ENCODE measurements around the gene HAPLN1. TPM values are rescaled to one million over a fixed set of nuclear protein-coding genes. Genes with fewer than 3 reads are reported as not detected.

Gene HAPLN1
- polyA plus RNA-seq, 2 of the 4 experiments (the other 2 are of a cell fraction), result not detected

- no peak overlapping the region for H3K4me3 ChIP-seq
- DNase-seq (ENCODE audit: low read depth in 1 of 2, low spot score in 1 of 2), result no peak
- no peak for ATAC-seq
- 0 out of 3 replicates have a peak, but pooled peaks cover 4% of the 10 kb centered on the region for H3K4me1 ChIP-seq
- 69% methylated on average over 7 of the region's 7 CpGs for WGBS (ENCODE audit: missing lambda C conversion rate)
- no peak for FAIRE-seq
- TF ChIP-seq SREBF2 (IDR thresholded peaks at IDR 0.05) (no peak), ZC3H11A (IDR thresholded peaks at IDR 0.05) (no peak), ATOH8 (CRISPR knock-in tag; IDR thresholded peaks at IDR 0.05; ENCODE audit: low read depth) (no peak), SMC3 (IDR thresholded peaks at IDR 0.05) (no peak), EP300 (IDR thresholded peaks at IDR 0.05) (no peak), TFCP2L1 (CRISPR knock-in tag; IDR thresholded peaks at IDR 0.05) (no peak), ZSCAN20 (CRISPR knock-in tag; IDR thresholded peaks at IDR 0.05) (no peak), HEYL (CRISPR knock-in tag; IDR thresholded peaks at IDR 0.05) (no peak), JUN (IDR thresholded peaks at IDR 0.05) (no peak), HOXA7 (CRISPR knock-in tag; IDR thresholded peaks at IDR 0.05) (no peak), RCOR1 (IDR thresholded peaks at IDR 0.05; ENCODE audit: low read depth, low read length) (no peak)
- CTCF ChIA-PET, result interaction anchor here (0.6 to 3.6 kb wide), 5 partner anchors 11 to 532 kb away, joined by 3 to 19 read pairs (median 5); no protein-coding TSS in a partner anchor
- H3K27ac ChIP-seq, result no peak overlapping the region
- H3K4me2 ChIP-seq, result peak overlapping the region; percentile 88; the same call in 1 of the 3 replicates
- POLR2A ChIA-PET, result no interaction called here
- H3K9me3 ChIP-seq, result no peaks in the 10 kb centered on the region
Observed at GRCh38 chr5:83723031-83723430, 2.4 kb upstream of the HAPLN1 start.

- Histone ChIP-seq H3K4me3 (peak overlapping the region; percentile 51), H3K27ac (peak overlapping the region; percentile 36 to 76; a peak in 4 of 6 replicates), H3K4me1 (0 out of 3 replicates have a peak, but pooled peaks cover 4% of the 10 kb centered on the region), H3K9me3 (no peaks in the 10 kb centered on the region), H3K4me2 (peak overlapping the region; percentile 88)
- WGBS (ENCODE audit: missing lambda C conversion rate), result 11% methylated on average over 35 of the region's 72 CpGs
- FAIRE-seq, result no peak
- POLR2A ChIA-PET, result no interaction called here
- ATAC-seq, result peak; percentile 94 to 96
- peak; percentile 64 to 67 for DNase-seq (ENCODE audit: low read depth in 1 of 2, low spot score in 1 of 2)
- TF ChIP-seq HES2 (IDR thresholded peaks at IDR 0.05) (no peak), CHD4 (IDR thresholded peaks at IDR 0.05; ENCODE audit: borderline replicate concordance) (no peak), RAD21 (conservative IDR thresholded peaks at IDR 0.05 in 1 of 2, IDR thresholded peaks at IDR 0.05 in 1 of 2) (peak; percentile 70 to 86), CTCF (IDR thresholded peaks at IDR 0.05) (peak; percentile 54), HOXB5 (CRISPR knock-in tag; IDR thresholded peaks at IDR 0.05) (no peak), SMC3 (IDR thresholded peaks at IDR 0.05) (peak; percentile 69), RFX5 (IDR thresholded peaks at IDR 0.05) (no peak), MAZ (IDR thresholded peaks at IDR 0.05; ENCODE audit: borderline replicate concordance, low read depth, low read length) (no peak), CBX8 (IDR thresholded peaks at IDR 0.05) (no peak), ZSCAN20 (CRISPR knock-in tag; IDR thresholded peaks at IDR 0.05) (no peak), TFCP2L1 (CRISPR knock-in tag; IDR thresholded peaks at IDR 0.05) (no peak), CBX2 (IDR thresholded peaks at IDR 0.05; ENCODE audit: borderline replicate concordance, low read depth) (no peak), MAX (IDR thresholded peaks at IDR 0.05) (no peak), EHF (CRISPR knock-in tag; IDR thresholded peaks at IDR 0.05) (no peak), HOXB13 (CRISPR knock-in tag; IDR thresholded peaks at IDR 0.05; ENCODE audit: low read depth) (no peak), NFE2L2 (conservative IDR thresholded peaks at IDR 0.05; ENCODE audit: low read length) (no peak), REST (IDR thresholded peaks at IDR 0.05) (no peak)
- CTCF ChIA-PET, result interaction anchor here (1.0 to 3.6 kb wide), 5 partner anchors 10 to 533 kb away, joined by 3 to 19 read pairs (median 5); no protein-coding TSS in a partner anchor
Observed at GRCh38 chr5:83721953-83722901, 1.6 kb upstream of the HAPLN1 start.

All from A549 (cell line).